SK-N-SH treated with all-trans-retinoic acid at 6 μM for 48 hours (cell line): Measurements from ENCODE around the gene COL7A1.

Experiments
- ARNTL ChIP-seq: fragments of 450-650 bp; formaldehyde crosslinking; IDR thresholded peaks from 2 replicates; pipeline ENCODE4 v1.5.0; 2020; ENCODE audit warnings: low read depth, mild to moderate bottlenecking, moderate library complexity, borderline replicate concordance
- BACH2 ChIP-seq: fragments of 250-450 bp; sonication (Bioruptor Pico); IDR thresholded peaks from 2 replicates; pipeline ENCODE4 v1.9.0; 2021; ENCODE audit warnings: mild to moderate bottlenecking, borderline replicate concordance
- CREB5 ChIP-seq: fragments of 250-450 bp; sonication (Bioruptor Pico); IDR thresholded peaks from 2 replicates; pipeline ENCODE4 v1.5.1; 2020; ENCODE audit warnings: low read depth, mild to moderate bottlenecking, moderate library complexity
- CSDC2 ChIP-seq: fragments of 250-450 bp; sonication (Bioruptor Pico); IDR thresholded peaks from 2 replicates; pipeline ENCODE4 v1.5.0; 2020; ENCODE audit warnings: mild to moderate bottlenecking, moderate library complexity
- ESRRG ChIP-seq: fragments of 250-450 bp; sonication (Bioruptor Pico); IDR thresholded peaks from 2 replicates; pipeline ENCODE4 v1.6.1; 2021; ENCODE audit warnings: mild to moderate bottlenecking
- PATZ1 ChIP-seq: fragments of 250-450 bp; sonication (Bioruptor Pico); IDR thresholded peaks from 2 replicates; pipeline ENCODE4 v1.8.0; 2020; ENCODE audit warnings: mild to moderate bottlenecking, moderate library complexity, borderline replicate concordance
- RARB ChIP-seq: fragments of 250-450 bp; sonication (Bioruptor Pico); IDR thresholded peaks from 2 replicates; pipeline ENCODE4 v1.8.0; 2021; ENCODE audit warnings: mild to moderate bottlenecking, moderate library complexity
- SNAI2 ChIP-seq: fragments of 250-450 bp; sonication (Bioruptor Pico); IDR thresholded peaks from 2 replicates; pipeline ENCODE4 v1.5.0; 2020; ENCODE audit warnings: mild to moderate bottlenecking, moderate library complexity
- TOX ChIP-seq: fragments of 250-450 bp; sonication (Bioruptor Pico); IDR thresholded peaks from 2 replicates; pipeline ENCODE4 v1.8.0; 2021; ENCODE audit warnings: mild to moderate bottlenecking, moderate library complexity, borderline replicate concordance
- ZFP30 ChIP-seq: fragments of 450-650 bp; formaldehyde crosslinking; IDR thresholded peaks from 2 replicates; pipeline ENCODE4 v1.5.0; 2022; ENCODE audit warnings: mild to moderate bottlenecking, moderate library complexity
- ZNF70 ChIP-seq: fragments of 450-650 bp; formaldehyde crosslinking; IDR thresholded peaks from 2 replicates; pipeline ENCODE4 v1.5.0; 2020; ENCODE audit warnings: mild to moderate bottlenecking, moderate library complexity
- ZNF8 ChIP-seq: fragments of 450-650 bp; formaldehyde crosslinking; IDR thresholded peaks from 2 replicates; pipeline ENCODE4 v1.5.0; 2020; ENCODE audit warnings: mild to moderate bottlenecking, moderate library complexity

- no peak for TF ChIP-seq SNAI2 (CRISPR knock-in tag)
- no peak for TF ChIP-seq CSDC2 (CRISPR knock-in tag)
- TF ChIP-seq TOX (CRISPR knock-in tag), result no peak
- no peak for TF ChIP-seq CREB5 (CRISPR knock-in tag)
- no peak for TF ChIP-seq ARNTL
- TF ChIP-seq ZNF8 (CRISPR knock-in tag), result no peak
- no peak for TF ChIP-seq RARB (CRISPR knock-in tag)
- TF ChIP-seq ZFP30, result no peak
- no peak for TF ChIP-seq BACH2 (CRISPR knock-in tag)
- TF ChIP-seq ESRRG (CRISPR knock-in tag), result no peak
- TF ChIP-seq ZNF70 (CRISPR knock-in tag), result no peak
- TF ChIP-seq PATZ1 (CRISPR knock-in tag), result no peak
Measured at GRCh38 chr3:48564667-48565066, 30.5 kb downstream of the COL7A1 start.
